ENCODE results near the gene IGF1R.

The IGF1R gene

GRCh38 chr15:98830034-98830634 is 181.8 kb downstream of the IGF1R start:
- DNase-seq (ENCODE audit: low spot score): no peak

- DNase-seq (ENCODE audit: low spot score): no peak
These were observed 186.6 kb downstream of the IGF1R start for GRCh38 chr15:98834976-98835375.

GRCh38 chr15:98835876-98836275 is 187.5 kb downstream of the IGF1R start:
- no peak for DNase-seq (ENCODE audit: low spot score)

- no peak for DNase-seq (ENCODE audit: low spot score)
These were observed 190.3 kb downstream of the IGF1R start for GRCh38 chr15:98838387-98839259.

- no peak for DNase-seq (ENCODE audit: low spot score)
These were observed 191.7 kb downstream of the IGF1R start for GRCh38 chr15:98840053-98840452.

GRCh38 chr15:98841419-98841970 is 193.2 kb downstream of the IGF1R start:
- DNase-seq (ENCODE audit: low spot score): no peak

GRCh38 chr15:98842192-98842972 is 194.0 kb downstream of the IGF1R start:
- no peak for DNase-seq (ENCODE audit: low spot score)

- no peak for DNase-seq (ENCODE audit: low spot score)
These were observed 194.6 kb downstream of the IGF1R start for GRCh38 chr15:98842973-98843285.

GRCh38 chr15:98843844-98844243 is 195.5 kb downstream of the IGF1R start:
- peak; percentile 29 for DNase-seq (ENCODE audit: low spot score)

- DNase-seq (ENCODE audit: low spot score): no peak
These were observed 195.9 kb downstream of the IGF1R start for GRCh38 chr15:98844261-98844660.

- no peak for DNase-seq (ENCODE audit: low spot score)
These were observed 197.0 kb downstream of the IGF1R start for GRCh38 chr15:98845138-98845884.

- DNase-seq (ENCODE audit: low spot score): peak; percentile 74
These were observed 202.7 kb downstream of the IGF1R start for GRCh38 chr15:98850961-98851572.

GRCh38 chr15:98853161-98853560 is 204.8 kb downstream of the IGF1R start:
- peak; percentile 69 for DNase-seq (ENCODE audit: low spot score)

- DNase-seq (ENCODE audit: low spot score): no peak
These were observed 205.5 kb downstream of the IGF1R start for GRCh38 chr15:98853617-98854420.

GRCh38 chr15:98854496-98854895 is 206.2 kb downstream of the IGF1R start:
- no peak for DNase-seq (ENCODE audit: low spot score)

GRCh38 chr15:98855067-98855814 is 206.9 kb downstream of the IGF1R start:
- no peak for DNase-seq (ENCODE audit: low spot score)

- no peak for DNase-seq (ENCODE audit: low spot score)
These were observed 207.6 kb downstream of the IGF1R start for GRCh38 chr15:98855815-98856531.

- no peak for DNase-seq (ENCODE audit: low spot score)
These were observed 208.2 kb downstream of the IGF1R start for GRCh38 chr15:98856532-98856907.

- DNase-seq (ENCODE audit: low spot score): no peak
These were observed 210.3 kb downstream of the IGF1R start for GRCh38 chr15:98858610-98859023.
